ENCODE data around the gene CARD14.

Gene CARD14

GRCh38 chr17:80202197-80202596, 32.4 kb downstream of the CARD14 start:
- TF ChIP-seq CTCF (conservative IDR thresholded peaks at IDR 0.05; ENCODE audit: low read depth, low read length) = no peak
- H3K36me3 ChIP-seq (ENCODE audit: insufficient read depth) = no peaks in the 10 kb centered on the region
- H3K9ac ChIP-seq = no peak overlapping the region
- H4K20me1 ChIP-seq (ENCODE audit: insufficient read depth) = no peaks in the 10 kb centered on the region
- H3K27ac ChIP-seq = no peak overlapping the region
- H2AFZ ChIP-seq (ENCODE audit: low read depth) = no peak overlapping the region
- H3K79me2 ChIP-seq (ENCODE audit: insufficient read depth, low read depth) = no peaks in the 10 kb centered on the region
- no peak overlapping the region for H3K4me3 ChIP-seq (IDR thresholded peaks at IDR 0.05; ENCODE audit: insufficient read depth, low read depth, low read length)
- H3K4me1 ChIP-seq (ENCODE audit: low read depth, poor library complexity, severe bottlenecking) = no peaks in the 10 kb centered on the region
- no peak overlapping the region for H3K4me2 ChIP-seq
- H3K27me3 ChIP-seq (ENCODE audit: insufficient read depth, low read depth) = no peaks in the 10 kb centered on the region

- no peaks in the 10 kb centered on the region for H3K36me3 ChIP-seq (ENCODE audit: insufficient read depth)
- no peak overlapping the region for H3K9ac ChIP-seq
- no peaks in the 10 kb centered on the region for H3K79me2 ChIP-seq (ENCODE audit: insufficient read depth, low read depth)
- H2AFZ ChIP-seq (ENCODE audit: low read depth) = no peak overlapping the region
- TF ChIP-seq CTCF (conservative IDR thresholded peaks at IDR 0.05; ENCODE audit: low read depth, low read length) = no peak
- H3K4me1 ChIP-seq (ENCODE audit: low read depth, poor library complexity, severe bottlenecking) = no peaks in the 10 kb centered on the region
- no peak overlapping the region for H3K27ac ChIP-seq
- H3K4me3 ChIP-seq (IDR thresholded peaks at IDR 0.05; ENCODE audit: insufficient read depth, low read depth, low read length) = no peak overlapping the region
- H3K4me2 ChIP-seq = no peak overlapping the region
- no peaks in the 10 kb centered on the region for H3K27me3 ChIP-seq (ENCODE audit: insufficient read depth, low read depth)
- H4K20me1 ChIP-seq (ENCODE audit: insufficient read depth) = no peaks in the 10 kb centered on the region
Measured at GRCh38 chr17:80203471-80203963, 33.7 kb downstream of the CARD14 start.

GRCh38 chr17:80204626-80205468, 35.0 kb downstream of the CARD14 start:
- Histone ChIP-seq H3K27ac (no peak overlapping the region), H3K79me2 (ENCODE audit: insufficient read depth, low read depth) (no peaks in the 10 kb centered on the region), H3K9ac (no peak overlapping the region), H3K4me1 (ENCODE audit: low read depth, poor library complexity, severe bottlenecking) (no peaks in the 10 kb centered on the region), H3K4me2 (no peak overlapping the region), H3K27me3 (ENCODE audit: insufficient read depth, low read depth) (no peaks in the 10 kb centered on the region), H3K4me3 (IDR thresholded peaks at IDR 0.05; ENCODE audit: insufficient read depth, low read depth, low read length) (no peak overlapping the region), H2AFZ (ENCODE audit: low read depth) (no peak overlapping the region), H4K20me1 (ENCODE audit: insufficient read depth) (no peaks in the 10 kb centered on the region), H3K36me3 (ENCODE audit: insufficient read depth) (no peaks in the 10 kb centered on the region)
- TF ChIP-seq CTCF (conservative IDR thresholded peaks at IDR 0.05; ENCODE audit: low read depth, low read length) = no peak

GRCh38 chr17:80205811-80206210, 36.0 kb downstream of the CARD14 start:
- no peak overlapping the region for H3K9ac ChIP-seq
- H4K20me1 ChIP-seq (ENCODE audit: insufficient read depth) = no peaks in the 10 kb centered on the region
- no peaks in the 10 kb centered on the region for H3K4me1 ChIP-seq (ENCODE audit: low read depth, poor library complexity, severe bottlenecking)

More at GRCh38 chr17:80205811-80206210, 36.0 kb downstream of the CARD14 start:
- Histone ChIP-seq H3K36me3 (ENCODE audit: insufficient read depth) (no peaks in the 10 kb centered on the region), H2AFZ (ENCODE audit: low read depth) (no peak overlapping the region), H3K4me2 (no peak overlapping the region), H3K27ac (no peak overlapping the region), H3K4me3 (IDR thresholded peaks at IDR 0.05; ENCODE audit: insufficient read depth, low read depth, low read length) (no peak overlapping the region), H3K79me2 (ENCODE audit: insufficient read depth, low read depth) (no peaks in the 10 kb centered on the region), H3K27me3 (ENCODE audit: insufficient read depth, low read depth) (no peaks in the 10 kb centered on the region)
- TF ChIP-seq CTCF (conservative IDR thresholded peaks at IDR 0.05; ENCODE audit: low read depth, low read length) = no peak
